ENCODE measurements around the gene PHB1. TPM values are rescaled to one million over a fixed set of nuclear protein-coding genes. Genes with fewer than 3 reads are reported as not detected.
A peak's percentile ranks its signal among the peaks of the same experiment; 100 is the strongest.

The PHB1 gene
- total RNA-seq, 2 experiments from 2014 or later: 441 to 451 TPM

DNA sequence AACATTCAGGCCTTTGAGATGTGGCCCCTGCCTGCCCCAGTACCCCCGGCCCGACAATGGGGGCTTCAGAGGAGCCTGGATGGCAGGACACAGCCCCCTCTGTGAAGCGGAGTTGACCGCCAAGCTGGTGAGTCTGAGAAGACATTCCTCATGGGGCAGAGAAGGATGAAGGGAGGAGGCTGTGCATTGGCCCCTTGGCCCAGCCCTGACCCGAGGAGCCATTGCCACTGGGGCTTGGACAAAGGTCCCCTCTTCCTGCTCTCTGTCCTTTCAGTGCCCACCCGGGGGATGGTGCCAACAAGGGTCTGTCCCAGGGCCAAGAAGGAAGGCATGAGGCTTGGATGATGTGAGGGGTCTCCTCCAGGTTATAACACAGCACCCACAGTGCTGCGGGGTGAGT, 30.9 kb upstream of the PHB1 start:
- DNase-seq: no peak
- Mint-ChIP-seq H3K9me3 (no peaks in the 10 kb centered on the region), H3K4me3 (no peak overlapping the region), H3K36me3 (no peaks in the 10 kb centered on the region), H3K27ac (no peak overlapping the region), H3K27me3 (peaks cover 1% of the 10 kb centered on the region), H3K4me1 (peaks cover 3% of the 10 kb centered on the region)

GRCh38 chr17:49444384-49444783, 29.7 kb upstream of the PHB1 start:
- H3K4me3 Mint-ChIP-seq: no peak overlapping the region
- H3K36me3 Mint-ChIP-seq: no peaks in the 10 kb centered on the region
- H3K4me1 Mint-ChIP-seq: no peaks in the 10 kb centered on the region
- H3K27me3 Mint-ChIP-seq: peaks cover 13% of the 10 kb centered on the region
- no peak for DNase-seq
- no peak overlapping the region for H3K27ac Mint-ChIP-seq
- no peaks in the 10 kb centered on the region for H3K9me3 Mint-ChIP-seq

- Mint-ChIP-seq H3K9me3 (no peaks in the 10 kb centered on the region), H3K27me3 (peaks cover 18% of the 10 kb centered on the region), H3K27ac (no peak overlapping the region), H3K4me1 (no peaks in the 10 kb centered on the region), H3K36me3 (no peaks in the 10 kb centered on the region), H3K4me3 (no peak overlapping the region)
- no peak for DNase-seq
Measured at GRCh38 chr17:49443862-49444261, 29.2 kb upstream of the PHB1 start.

- H3K9me3 Mint-ChIP-seq: no peaks in the 10 kb centered on the region
- DNase-seq: no peak
- peaks cover 34% of the 10 kb centered on the region for H3K27me3 Mint-ChIP-seq
- no peaks in the 10 kb centered on the region for H3K4me1 Mint-ChIP-seq
- no peak overlapping the region for H3K27ac Mint-ChIP-seq
- no peaks in the 10 kb centered on the region for H3K36me3 Mint-ChIP-seq
- H3K4me3 Mint-ChIP-seq: no peak overlapping the region
Measured at GRCh38 chr17:49442041-49442440, 27.4 kb upstream of the PHB1 start.

GRCh38 chr17:49441578-49441977, 26.9 kb upstream of the PHB1 start:
- H3K4me1 Mint-ChIP-seq: no peaks in the 10 kb centered on the region
- no peak for DNase-seq
- no peak overlapping the region for H3K4me3 Mint-ChIP-seq
- no peaks in the 10 kb centered on the region for H3K36me3 Mint-ChIP-seq
- peaks cover 38% of the 10 kb centered on the region for H3K27me3 Mint-ChIP-seq
- no peaks in the 10 kb centered on the region for H3K9me3 Mint-ChIP-seq
- no peak overlapping the region for H3K27ac Mint-ChIP-seq

- Mint-ChIP-seq H3K4me3 (no peak overlapping the region), H3K27ac (no peak overlapping the region), H3K4me1 (no peaks in the 10 kb centered on the region), H3K27me3 (peaks cover 48% of the 10 kb centered on the region), H3K9me3 (no peaks in the 10 kb centered on the region), H3K36me3 (no peaks in the 10 kb centered on the region)
- no peak for DNase-seq
Measured at GRCh38 chr17:49440581-49440980, 25.9 kb upstream of the PHB1 start.

GRCh38 chr17:49439673-49440571, 25.2 kb upstream of the PHB1 start:
- H3K36me3 Mint-ChIP-seq: no peaks in the 10 kb centered on the region
- no peak for DNase-seq
- H3K27ac Mint-ChIP-seq: no peak overlapping the region
- H3K27me3 Mint-ChIP-seq: peaks cover 52% of the 10 kb centered on the region
- H3K4me3 Mint-ChIP-seq: no peak overlapping the region
- no peaks in the 10 kb centered on the region for H3K9me3 Mint-ChIP-seq
- no peaks in the 10 kb centered on the region for H3K4me1 Mint-ChIP-seq

GRCh38 chr17:49439305-49439672, 24.6 kb upstream of the PHB1 start:
- no peak overlapping the region for H3K4me3 Mint-ChIP-seq
- no peaks in the 10 kb centered on the region for H3K9me3 Mint-ChIP-seq
- H3K27me3 Mint-ChIP-seq: peaks cover 52% of the 10 kb centered on the region
- no peak for DNase-seq
- H3K27ac Mint-ChIP-seq: no peak overlapping the region
- H3K4me1 Mint-ChIP-seq: no peaks in the 10 kb centered on the region
- H3K36me3 Mint-ChIP-seq: no peaks in the 10 kb centered on the region

- no peak for DNase-seq
- no peak overlapping the region for H3K4me3 Mint-ChIP-seq
- H3K9me3 Mint-ChIP-seq: no peaks in the 10 kb centered on the region
- no peak overlapping the region for H3K27ac Mint-ChIP-seq
- H3K27me3 Mint-ChIP-seq: peaks cover 52% of the 10 kb centered on the region
- no peaks in the 10 kb centered on the region for H3K4me1 Mint-ChIP-seq
- H3K36me3 Mint-ChIP-seq: no peaks in the 10 kb centered on the region
Measured at GRCh38 chr17:49438436-49439278, 24.0 kb upstream of the PHB1 start.

DNA sequence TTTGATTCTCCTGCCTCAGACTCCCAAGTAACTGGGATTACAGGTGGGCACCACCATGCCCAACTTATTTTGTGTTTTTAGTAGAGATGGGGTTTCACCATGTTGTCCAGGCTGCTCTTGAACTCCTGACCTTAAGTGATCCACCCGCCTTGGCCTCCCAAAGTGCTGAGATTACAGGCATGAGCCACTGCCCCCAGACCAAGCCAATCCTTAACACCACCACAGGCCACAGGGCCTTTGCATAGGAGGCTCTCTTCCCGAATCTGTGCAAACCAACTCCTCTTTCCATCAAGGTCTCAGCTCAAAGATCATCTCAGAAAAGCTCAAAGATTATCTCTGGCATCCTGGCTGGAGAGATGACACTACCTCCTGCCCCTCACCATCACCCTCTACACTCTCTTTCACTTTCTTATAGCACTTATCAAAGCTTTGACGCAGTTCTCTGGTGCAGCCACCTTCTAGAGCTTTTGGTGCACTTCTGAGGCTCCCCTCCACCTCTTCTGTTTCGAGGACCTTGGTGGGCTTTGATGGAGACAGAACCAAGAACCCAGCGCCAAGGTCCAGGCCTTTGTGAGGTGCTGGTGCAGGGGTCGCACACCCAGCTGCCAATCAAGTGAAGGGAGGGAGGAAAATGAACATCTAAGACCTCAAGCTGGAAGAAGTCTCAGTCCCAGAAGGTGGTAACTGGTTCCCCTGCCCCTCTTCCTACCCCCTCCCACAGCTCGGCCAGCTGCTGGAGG, 23.2 kb upstream of the PHB1 start:
- peaks cover 55% of the 10 kb centered on the region for H3K27me3 Mint-ChIP-seq
- DNase-seq: no peak

DNA sequence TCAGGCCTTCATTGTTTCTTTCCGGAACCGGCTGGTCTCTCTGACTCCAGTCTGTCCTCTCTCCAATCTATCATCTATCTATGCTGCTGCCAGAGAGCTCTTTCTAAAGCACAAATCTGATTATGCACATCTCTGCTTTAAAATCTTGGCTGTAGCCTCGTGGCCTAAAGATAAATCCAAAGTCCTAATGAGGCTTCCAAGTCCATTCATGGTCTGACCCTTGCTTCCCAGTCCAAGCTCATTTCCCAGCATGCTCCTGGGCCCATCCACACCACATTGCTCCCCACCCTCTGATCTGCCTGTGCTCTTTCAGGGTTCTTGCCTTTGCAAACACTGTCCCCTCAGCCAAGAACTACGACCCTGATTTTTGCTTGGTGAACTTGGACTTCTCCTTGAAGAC, 21.5 kb upstream of the PHB1 start:
- no peaks in the 10 kb centered on the region for H3K4me1 Mint-ChIP-seq
- H3K36me3 Mint-ChIP-seq: no peaks in the 10 kb centered on the region
- peaks cover 55% of the 10 kb centered on the region for H3K27me3 Mint-ChIP-seq
- no peaks in the 10 kb centered on the region for H3K9me3 Mint-ChIP-seq
- DNase-seq: no peak
- no peak overlapping the region for H3K27ac Mint-ChIP-seq
- H3K4me3 Mint-ChIP-seq: no peak overlapping the region

More for the DNA sequence above, 23.2 kb upstream of the PHB1 start:
- H3K9me3 Mint-ChIP-seq: no peaks in the 10 kb centered on the region
- H3K27ac Mint-ChIP-seq: no peak overlapping the region
- H3K4me1 Mint-ChIP-seq: no peaks in the 10 kb centered on the region
- H3K36me3 Mint-ChIP-seq: no peaks in the 10 kb centered on the region
- no peak overlapping the region for H3K4me3 Mint-ChIP-seq

DNA sequence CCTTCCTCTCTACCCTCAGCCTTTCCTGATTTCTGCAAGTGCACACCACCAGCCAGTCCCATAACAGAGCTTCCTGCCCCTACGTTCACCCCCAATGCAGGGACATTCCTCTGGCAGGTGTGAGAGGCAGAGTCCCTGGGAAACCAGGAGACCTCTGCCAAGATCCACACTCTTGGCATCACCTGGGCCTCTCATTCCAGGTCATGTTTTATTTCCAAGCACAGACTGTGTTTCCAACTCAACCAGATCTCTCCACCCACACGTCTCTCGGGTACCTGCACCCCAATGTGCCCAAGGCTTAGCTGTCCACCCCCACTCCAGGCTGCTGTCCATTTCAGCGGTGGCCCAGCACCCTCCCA, 21.0 kb upstream of the PHB1 start:
- H3K4me1 Mint-ChIP-seq: no peaks in the 10 kb centered on the region
- peaks cover 55% of the 10 kb centered on the region for H3K27me3 Mint-ChIP-seq
- H3K9me3 Mint-ChIP-seq: no peaks in the 10 kb centered on the region

DNA sequence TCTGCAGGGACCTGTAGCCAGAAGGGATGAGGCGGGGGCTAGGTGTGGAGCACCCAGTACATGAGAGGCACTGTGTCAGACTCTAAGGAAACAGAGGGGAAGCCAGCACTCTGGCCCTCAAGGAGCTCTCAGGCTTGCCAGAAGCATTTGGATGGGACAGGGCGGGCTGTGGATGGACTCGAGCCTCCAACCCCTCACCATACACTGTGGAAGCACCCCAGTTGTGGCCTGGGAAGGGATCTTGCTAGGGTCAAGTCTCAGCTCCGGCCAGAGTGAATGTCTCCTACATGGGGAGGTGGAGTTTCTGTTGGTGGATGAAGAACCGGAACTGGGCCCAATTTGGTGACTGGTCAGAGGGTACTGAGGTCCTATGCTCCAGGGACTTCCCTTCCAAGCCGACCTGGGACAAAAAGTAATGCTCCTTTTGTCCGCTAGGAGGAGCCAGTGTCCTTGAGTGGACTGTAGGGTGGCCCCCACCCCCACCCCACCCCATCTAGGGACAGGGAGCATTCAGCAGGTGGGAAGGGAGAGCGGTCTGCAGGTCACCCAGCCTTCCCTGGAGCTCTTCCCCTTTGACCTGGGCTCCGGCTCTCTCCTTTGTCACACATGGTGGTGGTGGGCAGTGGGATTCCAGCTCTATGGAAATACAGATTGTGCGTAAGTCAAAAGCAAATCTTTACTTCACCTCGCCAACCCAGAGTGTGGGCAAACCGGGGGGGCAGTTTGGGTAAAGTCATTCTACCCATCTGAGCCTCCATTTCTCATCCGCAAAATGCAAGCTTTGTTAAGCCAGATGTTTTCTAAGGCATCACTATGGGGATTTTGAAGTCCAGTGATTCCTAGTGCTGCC, 20.4 kb upstream of the PHB1 start:
- peak; percentile 35 for DNase-seq

More for the DNA sequence above, 21.0 kb upstream of the PHB1 start:
- Mint-ChIP-seq H3K36me3 (no peaks in the 10 kb centered on the region), H3K27ac (no peak overlapping the region), H3K4me3 (no peak overlapping the region)
- no peak for DNase-seq

DNA sequence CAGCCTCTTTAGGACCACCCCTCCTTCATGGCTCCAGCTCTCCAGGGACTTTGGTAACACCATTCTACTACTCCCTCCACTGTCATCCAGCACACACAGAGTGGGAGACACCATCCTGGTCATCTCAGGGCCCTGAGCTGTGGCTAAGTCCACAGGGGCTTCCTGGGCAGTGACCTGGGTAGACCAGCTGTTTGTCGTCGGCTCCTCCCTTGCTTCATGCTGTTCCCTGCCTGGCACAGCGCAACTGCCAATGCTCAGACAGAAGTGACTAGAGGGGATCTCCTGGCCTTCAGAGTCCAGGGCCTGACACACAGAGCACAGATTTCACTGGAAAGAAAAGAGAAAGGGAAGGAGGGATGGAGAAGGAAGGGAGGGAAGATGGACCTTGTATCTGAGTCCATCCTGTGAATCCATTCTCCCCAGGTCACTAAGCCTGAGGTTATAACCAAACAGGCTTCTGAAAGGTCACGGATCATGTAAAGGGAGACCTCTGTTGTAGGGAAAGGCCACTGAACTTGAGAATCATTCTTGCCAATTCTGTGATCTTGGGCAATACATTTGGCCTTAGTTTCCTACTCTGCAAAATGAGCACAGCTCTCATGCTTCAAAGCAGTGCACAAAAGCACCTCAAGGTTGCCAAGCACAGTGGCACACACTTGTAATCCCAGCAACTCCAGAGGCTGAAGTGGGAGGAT, 18.5 kb upstream of the PHB1 start:
- Mint-ChIP-seq H3K27ac (no peak overlapping the region), H3K9me3 (no peaks in the 10 kb centered on the region), H3K27me3 (peaks cover 30% of the 10 kb centered on the region), H3K4me3 (no peak overlapping the region), H3K4me1 (no peaks in the 10 kb centered on the region), H3K36me3 (no peaks in the 10 kb centered on the region)
- no peak for DNase-seq

More for the DNA sequence above, 20.4 kb upstream of the PHB1 start:
- no peaks in the 10 kb centered on the region for H3K36me3 Mint-ChIP-seq
- H3K9me3 Mint-ChIP-seq: no peaks in the 10 kb centered on the region
- H3K27me3 Mint-ChIP-seq: peaks cover 49% of the 10 kb centered on the region
- H3K4me3 Mint-ChIP-seq: no peak overlapping the region
- no peak overlapping the region for H3K27ac Mint-ChIP-seq
- no peaks in the 10 kb centered on the region for H3K4me1 Mint-ChIP-seq

Measured in activated naive CD8-positive, alpha-beta T cell treated with anti-CD3 and anti-CD28 coated beads for 36 hours (primary cell).